SK-N-SH (cell line): ENCODE measurements around the gene USP30. TPM values are rescaled to one million over a fixed set of nuclear protein-coding genes. Genes with fewer than 3 reads are reported as not detected.

Experiments used
- CTCF ChIA-PET: fragments of 300-600, 350-600 bp; formaldehyde crosslinking; extraction: SDS; loops from one replicate; lab custom pipeline; 2021; lab: Yijun Ruan, JAX
- POLR2A ChIA-PET: fragments of 350-600 bp; sonication (Branson Sonifier 250); formaldehyde crosslinking; extraction: SDS; loops from one replicate; lab custom pipeline; 2020; ENCODE audit warnings: antibody characterized with exemption, inconsistent platforms; lab: Yijun Ruan, JAX
- DNase-seq: peaks from one replicate; pipeline ENCODE4 v3.0.0; 2012
- H2AFZ ChIP-seq: fragments of 200-600 bp; sonication (generic); 2 replicates; pipeline ENCODE4 v1.8.1; 2016; ENCODE audit warnings: antibody characterized with exemption, mild to moderate bottlenecking, low read depth
- H3F3A ChIP-seq: fragments of 200-600 bp; sonication (generic); replicated peaks from 2 replicates; pipeline ENCODE3; 2016; ENCODE audit warnings: antibody characterized with exemption, mild to moderate bottlenecking; ENCODE audit not compliant: insufficient read depth
- H3K27ac ChIP-seq, 2 experiments: fragments of 200-500 bp in 1 of 2; fragments of 200-600 bp in 1 of 2; sonication (Bioruptor generic) in 1 of 2; sonication (generic), shearing (Covaris generic) in 1 of 2; 2 replicates each; pipeline versions ENCODE4 v1.5.1 to v1.6.1; 2014 to 2016; ENCODE audit warnings: low read depth in 2 of 2, inconsistent platforms in 1 of 2, low read length in 1 of 2, mild to moderate bottlenecking in 1 of 2, mixed read lengths in 1 of 2
- H3K27me3 ChIP-seq: fragments of 200-600 bp; sonication (generic), shearing (Covaris generic); 2 replicates; pipeline ENCODE4 v1.6.1; 2016; ENCODE audit warnings: mixed run types; ENCODE audit not compliant: insufficient read depth
- H3K36me3 ChIP-seq, 2 experiments: fragments of 200-500 bp in 1 of 2; fragments of 200-600 bp in 1 of 2; sonication (Bioruptor generic) in 1 of 2; sonication (generic) in 1 of 2; replicated peaks in 1 of 2; 2 replicates each; pipeline versions ENCODE3 to v1.5.1; 2014 to 2016; ENCODE audit warnings: low read length in 1 of 2, mild to moderate bottlenecking in 1 of 2; ENCODE audit not compliant: insufficient read depth in 2 of 2, control insufficient read depth in 1 of 2
- H3K4me1 ChIP-seq, 2 experiments: fragments of 200-500 bp in 1 of 2; fragments of 200-600 bp in 1 of 2; sonication (Bioruptor generic) in 1 of 2; sonication (generic), shearing (Covaris generic) in 1 of 2; 2 replicates each; pipeline versions ENCODE4 v1.5.1 to v1.6.1; 2014 to 2016; ENCODE audit warnings: low read depth in 1 of 2, low read length in 1 of 2, mixed run types in 1 of 2; ENCODE audit not compliant: insufficient read depth in 2 of 2, control insufficient read depth in 1 of 2
- H3K4me2 ChIP-seq: fragments of 200-600 bp; sonication (generic), shearing (Covaris generic); 2 replicates; pipeline ENCODE4 v1.6.1; 2017; ENCODE audit warnings: mixed run types
- H3K4me3 ChIP-seq, 2 experiments: fragments of 200-500 bp in 1 of 2; fragments of 200-600 bp in 1 of 2; sonication (Bioruptor generic) in 1 of 2; sonication (generic), shearing (Covaris generic) in 1 of 2; 2 replicates each; pipeline versions ENCODE4 v1.5.1 to v1.8.1; 2014 to 2016; ENCODE audit warnings: low read depth in 2 of 2, inconsistent platforms in 1 of 2, low read length in 1 of 2, mild to moderate bottlenecking in 1 of 2, mixed read lengths in 1 of 2, moderate library complexity in 1 of 2
- H3K79me2 ChIP-seq: fragments of 200-600 bp; sonication (generic); 2 replicates; pipeline ENCODE4 v1.8.1; 2017; ENCODE audit warnings: mild to moderate bottlenecking; ENCODE audit not compliant: insufficient read depth
- H3K9ac ChIP-seq: fragments of 200-600 bp; sonication (generic); 2 replicates; pipeline ENCODE4 v1.6.1; 2017; ENCODE audit warnings: mixed run types
- H3K9me2 ChIP-seq: fragments of 200-600 bp; sonication (generic); 2 replicates; pipeline ENCODE4 v1.6.1; 2017; ENCODE audit warnings: mixed run types
- H3K9me3 ChIP-seq: fragments of 200-600 bp; sonication (generic); 2 replicates; pipeline ENCODE4 v1.6.1; 2017; ENCODE audit warnings: mixed run types, mild to moderate bottlenecking, moderate library complexity
- H4K20me1 ChIP-seq: fragments of 200-600 bp; sonication (generic); 2 replicates; pipeline ENCODE4 v1.6.1; 2017; ENCODE audit warnings: mild to moderate bottlenecking, mixed run types; ENCODE audit not compliant: insufficient read depth
- CHD2 ChIP-seq: fragments of 150-350 bp; IDR thresholded peaks from 2 replicates; pipeline ENCODE4 v1.6.1; 2018; ENCODE audit warnings: low read length; ENCODE audit not compliant: partially characterized antibody
- CTCF ChIP-seq: fragments of 200-600 bp; sonication (generic); IDR thresholded peaks from 2 replicates; pipeline ENCODE4 v1.6.1; 2017; ENCODE audit warnings: antibody characterized with exemption, mild to moderate bottlenecking, moderate library complexity
- NFIC ChIP-seq: IDR thresholded peaks from 2 replicates; pipeline ENCODE4 v1.4.0; 2012; ENCODE audit warnings: borderline replicate concordance
- PBX3 ChIP-seq: IDR thresholded peaks from 2 replicates; pipeline ENCODE4; 2012
- RCOR1 ChIP-seq: fragments of 150-350 bp; IDR thresholded peaks from 2 replicates; pipeline ENCODE4 v1.6.1; 2017; ENCODE audit warnings: antibody characterized with exemption, low read length
- REST ChIP-seq: IDR thresholded peaks from 2 replicates; pipeline ENCODE4 v1.6.1; 2012; ENCODE audit warnings: mild to moderate bottlenecking, low read depth, low read length, moderate library complexity
- USF2 ChIP-seq: fragments of 150-350 bp; IDR thresholded peaks from 2 replicates; pipeline ENCODE4 v1.6.1; 2017; ENCODE audit warnings: antibody characterized with exemption, low read length, low read depth, borderline replicate concordance
- whole genome bisulfite sequencing: methylation state at CpG from one replicate; pipeline ENCODE4 v1.1.6; 2017; ENCODE audit warnings: low lambda C conversion rate; 5-methylcytosine and 5-hydroxymethylcytosine counted together
- polyA plus RNA-seq, 3 experiments: library from polyadenylated mRNA; depleted of rRNA; stranded (reverse); fragments of >200 nt; gene quantifications; 2 replicates each; pipeline ENCODE4 v1.2.3, GENCODE V29; 2012

Gene USP30
- polyA plus RNA-seq, 1 of the 3 experiments (the other 2 are of a cell fraction): 10.9 TPM

- TF ChIP-seq REST (no peak), RCOR1 (no peak)
Observed at GRCh38 chr12:109033239-109034196, 18.9 kb upstream of the USP30 start (continued).

GRCh38 chr12:109036975-109037374 is 15.4 kb upstream of the USP30 start:
- POLR2A ChIA-PET: no interaction called here
- Histone ChIP-seq H3K9me2 (no peaks in the 10 kb centered on the region), H3F3A (no peaks in the 10 kb centered on the region), H3K36me3 (no peaks in the 10 kb centered on the region), H3K4me3 (no peak overlapping the region), H2AFZ (no peak overlapping the region), H3K79me2 (no peaks in the 10 kb centered on the region), H3K9me3 (0 out of 2 replicates have a peak, but pooled peaks cover 8% of the 10 kb centered on the region), H3K4me2 (no peak overlapping the region), H3K27me3 (no peaks in the 10 kb centered on the region; the same call in 1 of the 2 replicates), H3K27ac (no peak overlapping the region), H3K9ac (no peak overlapping the region), H4K20me1 (no peaks in the 10 kb centered on the region), H3K4me1 (no peaks in the 10 kb centered on the region)
- TF ChIP-seq PBX3 (no peak), CTCF (no peak), CHD2 (no peak), NFIC (no peak), RCOR1 (no peak), REST (no peak), USF2 (no peak)
- WGBS: 0% methylated on average over 1 of the region's 1 CpG
- DNase-seq: no peak
- CTCF ChIA-PET: no interaction called here
